ENCODE data around the gene PALD1. TPM values are rescaled to one million over a fixed set of nuclear protein-coding genes. Genes with fewer than 3 reads are reported as not detected.

Gene PALD1
- total RNA-seq, 1 donor from 2014 or later: not detected

- Histone ChIP-seq H3K36me3 (ENCODE audit: control insufficient read depth, insufficient read depth, low read length) (no peaks in the 10 kb centered on the region), H3K4me3 (ENCODE audit: low read depth, low read length) (no peak overlapping the region), H3K27me3 (ENCODE audit: control insufficient read depth, insufficient read depth, low read length) (peaks cover 10% of the 10 kb centered on the region)
- no peak for FAIRE-seq
- no peak for DNase-seq (ENCODE audit: low read depth)
- no peak for TF ChIP-seq CTCF (IDR thresholded peaks at IDR 0.05; ENCODE audit: insufficient read depth, low read length, severe bottlenecking)
Observed at GRCh38 chr10:70586348-70586930, 107.9 kb downstream of the PALD1 start.

- DNase-seq (ENCODE audit: low read depth) (no peak), FAIRE-seq (no peak)
- no peak overlapping the region for H3K4me3 ChIP-seq (ENCODE audit: low read depth, low read length)
- TF ChIP-seq CTCF (IDR thresholded peaks at IDR 0.05; ENCODE audit: insufficient read depth, low read length, severe bottlenecking): no peak
- H3K27me3 ChIP-seq (ENCODE audit: control insufficient read depth, insufficient read depth, low read length): peaks cover 10% of the 10 kb centered on the region
- no peaks in the 10 kb centered on the region for H3K36me3 ChIP-seq (ENCODE audit: control insufficient read depth, insufficient read depth, low read length)
Observed at GRCh38 chr10:70587045-70587658, 108.6 kb downstream of the PALD1 start.

- no peak for DNase-seq (ENCODE audit: low read depth)
- FAIRE-seq: no peak
- no peak for TF ChIP-seq CTCF (IDR thresholded peaks at IDR 0.05; ENCODE audit: insufficient read depth, low read length, severe bottlenecking)
- peaks cover 8% of the 10 kb centered on the region for H3K27me3 ChIP-seq (ENCODE audit: control insufficient read depth, insufficient read depth, low read length)
- H3K4me3 ChIP-seq (ENCODE audit: low read depth, low read length): no peak overlapping the region
- no peaks in the 10 kb centered on the region for H3K36me3 ChIP-seq (ENCODE audit: control insufficient read depth, insufficient read depth, low read length)
Observed at GRCh38 chr10:70588255-70588654, 109.7 kb downstream of the PALD1 start.

- TF ChIP-seq CTCF (IDR thresholded peaks at IDR 0.05; ENCODE audit: insufficient read depth, low read length, severe bottlenecking): no peak
- FAIRE-seq: no peak
- no peak for DNase-seq (ENCODE audit: low read depth)
- Histone ChIP-seq H3K4me3 (ENCODE audit: low read depth, low read length) (no peak overlapping the region), H3K27me3 (ENCODE audit: control insufficient read depth, insufficient read depth, low read length) (peaks cover 8% of the 10 kb centered on the region), H3K36me3 (ENCODE audit: control insufficient read depth, insufficient read depth, low read length) (no peaks in the 10 kb centered on the region)
Observed at GRCh38 chr10:70588859-70589570, 110.4 kb downstream of the PALD1 start.

- TF ChIP-seq CTCF (IDR thresholded peaks at IDR 0.05; ENCODE audit: insufficient read depth, low read length, severe bottlenecking): no peak
- DNase-seq (ENCODE audit: low read depth) (no peak), FAIRE-seq (no peak)
- Histone ChIP-seq H3K36me3 (ENCODE audit: control insufficient read depth, insufficient read depth, low read length) (no peaks in the 10 kb centered on the region), H3K27me3 (ENCODE audit: control insufficient read depth, insufficient read depth, low read length) (peaks cover 6% of the 10 kb centered on the region), H3K4me3 (ENCODE audit: low read depth, low read length) (no peak overlapping the region)
Observed at GRCh38 chr10:70589762-70590654, 111.4 kb downstream of the PALD1 start.

Measured in bronchial epithelial cell (primary cell).